ENCODE results near the gene RPL41.

DNA sequence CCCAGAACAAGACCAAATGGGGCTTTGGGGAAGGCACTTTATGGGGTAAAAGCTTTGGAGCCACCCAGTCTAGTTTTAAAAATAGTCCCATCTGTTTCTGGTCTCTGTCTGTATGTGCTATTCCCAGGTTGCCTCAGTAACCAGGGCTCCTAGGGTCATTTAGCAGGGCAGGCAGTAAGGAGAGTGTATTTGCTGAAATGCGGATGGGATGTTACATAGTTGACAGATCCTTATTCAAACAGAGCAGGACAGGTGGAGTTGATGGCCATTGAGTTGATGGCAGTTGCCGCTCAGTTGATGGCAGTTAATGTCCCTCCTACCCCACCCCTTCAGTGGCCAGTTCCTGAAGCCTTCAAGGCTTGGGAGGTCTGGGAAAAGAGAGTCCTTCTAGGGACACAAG is 6.2 kb downstream of the RPL41 start:
- TF ChIP-seq POLR2A (IDR thresholded peaks at IDR 0.05): no peak
- TF ChIP-seq, protein P1, sequence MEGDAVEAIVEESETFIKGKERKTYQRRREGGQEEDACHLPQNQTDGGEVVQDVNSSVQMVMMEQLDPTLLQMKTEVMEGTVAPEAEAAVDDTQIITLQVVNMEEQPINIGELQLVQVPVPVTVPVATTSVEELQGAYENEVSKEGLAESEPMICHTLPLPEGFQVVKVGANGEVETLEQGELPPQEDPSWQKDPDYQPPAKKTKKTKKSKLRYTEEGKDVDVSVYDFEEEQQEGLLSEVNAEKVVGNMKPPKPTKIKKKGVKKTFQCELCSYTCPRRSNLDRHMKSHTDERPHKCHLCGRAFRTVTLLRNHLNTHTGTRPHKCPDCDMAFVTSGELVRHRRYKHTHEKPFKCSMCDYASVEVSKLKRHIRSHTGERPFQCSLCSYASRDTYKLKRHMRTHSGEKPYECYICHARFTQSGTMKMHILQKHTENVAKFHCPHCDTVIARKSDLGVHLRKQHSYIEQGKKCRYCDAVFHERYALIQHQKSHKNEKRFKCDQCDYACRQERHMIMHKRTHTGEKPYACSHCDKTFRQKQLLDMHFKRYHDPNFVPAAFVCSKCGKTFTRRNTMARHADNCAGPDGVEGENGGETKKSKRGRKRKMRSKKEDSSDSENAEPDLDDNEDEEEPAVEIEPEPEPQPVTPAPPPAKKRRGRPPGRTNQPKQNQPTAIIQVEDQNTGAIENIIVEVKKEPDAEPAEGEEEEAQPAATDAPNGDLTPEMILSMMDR (IDR thresholded peaks at IDR 0.05): no peak
- no peak for TF ChIP-seq POLR2AphosphoS5 (IDR thresholded peaks at IDR 0.05; ENCODE audit: insufficient read depth in 1 of 2, low read depth in 1 of 2)
